DMS53 treated with DMSO at 0.1 percent for 48 hours (cell line): ENCODE measurements around the gene STX18.
"Not testable (repeated sequence)": the region's sequence is repeated elsewhere in the genome, so short reads cannot be mapped to it uniquely, and the experiment has no call there.

Experiments
- DNase-seq: peaks from one replicate; lab custom pipeline; 2025; ENCODE audit not compliant: unreplicated experiment; lab: John Stamatoyannopoulos, UW

Gene STX18

GRCh38 chr4:4422117-4422516 is 119.7 kb downstream of the STX18 start:
- not testable (repeated sequence) for DNase-seq

GRCh38 chr4:4421356-4421755 is 120.5 kb downstream of the STX18 start:
- DNase-seq: no peak

GRCh38 chr4:4420421-4420820 is 121.4 kb downstream of the STX18 start:
- no peak for DNase-seq

- no peak for DNase-seq
Observed at GRCh38 chr4:4419896-4420295, 122.0 kb downstream of the STX18 start.

- DNase-seq: no peak
Observed at GRCh38 chr4:4418676-4419390, 123.0 kb downstream of the STX18 start.

- DNase-seq: no peak
Observed at GRCh38 chr4:4417886-4418285, 124.0 kb downstream of the STX18 start.

GRCh38 chr4:4416981-4417380 is 124.9 kb downstream of the STX18 start:
- DNase-seq: no peak

GRCh38 chr4:4415806-4416805 is 125.7 kb downstream of the STX18 start:
- no peak for DNase-seq

- DNase-seq: no peak
Observed at GRCh38 chr4:4415107-4415805, 126.6 kb downstream of the STX18 start.

GRCh38 chr4:4413806-4414205 is 128.0 kb downstream of the STX18 start:
- DNase-seq: no peak

GRCh38 chr4:4413373-4413725 is 128.5 kb downstream of the STX18 start:
- DNase-seq: no peak

- DNase-seq: no peak
Observed at GRCh38 chr4:4412641-4413372, 129.0 kb downstream of the STX18 start.

GRCh38 chr4:4411906-4412305 is 129.9 kb downstream of the STX18 start:
- no peak for DNase-seq

GRCh38 chr4:4410271-4410670 is 131.6 kb downstream of the STX18 start:
- DNase-seq: no peak

- DNase-seq: no peak
Observed at GRCh38 chr4:4409416-4410115, 132.3 kb downstream of the STX18 start.

GRCh38 chr4:4408576-4409335 is 133.1 kb downstream of the STX18 start:
- no peak for DNase-seq

- DNase-seq: no peak
Observed at GRCh38 chr4:4408132-4408523, 133.7 kb downstream of the STX18 start.

- DNase-seq: no peak
Observed at GRCh38 chr4:4407299-4408131, 134.3 kb downstream of the STX18 start.
